Endometrial microvascular endothelial cells (primary cell): ENCODE measurements around the gene INTS7. TPM values are rescaled to one million over a fixed set of nuclear protein-coding genes. Genes with fewer than 3 reads are reported as not detected.
"Not testable (repeated sequence)": the region's sequence is repeated elsewhere in the genome, so short reads cannot be mapped to it uniquely, and the experiment has no call there.

ENCODE experiments used
- in situ Hi-C: cut with HindIII; loops from 2 replicates; pipeline ENCODE4 v1.10.0; 2017; ENCODE audit warnings: low sequenced_read_pairs, low pct_unique_long_range_greater_than_20kb; ENCODE audit errors: inconsistent ontology term
- total RNA-seq: library from RNA; depleted of rRNA; stranded (reverse); fragments of >200 nt; gene quantifications from one replicate; pipeline ENCODE4 v1.2.3, GENCODE V29; 2015; ENCODE audit errors: inconsistent ontology term

INTS7 gene
- total RNA-seq, 1 donor from 2014 or later = 19.4 TPM

DNA sequence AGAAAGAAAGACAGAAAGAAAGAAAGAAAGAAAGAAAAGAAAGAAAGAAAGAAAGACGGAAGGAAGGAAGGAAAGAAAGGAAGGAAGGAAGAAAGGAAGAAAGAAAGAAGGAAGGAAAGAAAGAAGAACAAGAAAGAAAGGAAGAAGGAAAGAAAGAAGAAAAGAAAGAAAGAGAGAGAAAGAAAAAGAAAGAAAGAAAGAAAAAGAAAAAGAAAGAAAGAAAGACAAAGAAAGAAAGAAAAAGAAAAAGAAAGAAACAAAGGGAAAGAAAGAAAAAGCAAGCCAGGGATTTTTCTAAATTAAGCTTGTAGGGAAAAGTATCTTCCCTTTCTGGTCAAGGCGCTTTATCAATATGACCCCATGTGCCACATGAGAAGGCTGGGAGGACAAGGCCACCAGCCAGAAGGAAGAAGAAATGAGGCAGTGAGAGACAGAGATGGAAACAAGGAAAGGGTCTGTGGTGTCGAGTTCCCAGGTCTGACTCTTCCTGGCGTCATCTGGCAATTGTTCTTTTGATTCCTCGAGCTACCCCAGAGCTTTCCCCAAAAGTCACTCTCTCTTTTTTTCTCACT, 116.4 kb downstream of the INTS7 start:
- in situ Hi-C loops = no loop called here

DNA sequence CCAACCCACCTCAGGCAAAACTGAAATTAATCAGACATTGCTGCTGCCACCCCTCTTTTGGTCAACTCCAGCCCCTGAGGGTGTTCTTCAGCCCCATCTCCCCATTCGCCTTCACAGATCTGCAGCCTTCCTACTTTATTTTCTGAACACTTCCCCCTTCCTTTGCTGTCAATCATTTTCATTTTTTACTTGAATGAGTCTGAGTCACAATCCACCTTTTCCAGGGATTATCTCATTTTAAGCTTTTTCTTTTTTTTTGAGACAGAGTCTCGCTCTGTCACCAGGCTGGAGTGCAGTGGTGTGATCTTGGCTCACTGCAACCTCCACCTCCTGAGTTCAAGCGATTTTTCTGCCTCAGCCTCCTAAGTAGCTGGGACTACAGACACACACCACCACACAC, 118.9 kb downstream of the INTS7 start:
- in situ Hi-C loops = not testable (repeated sequence)

GRCh38 chr1:211915924-211916323, 119.4 kb downstream of the INTS7 start:
- in situ Hi-C loops = no loop called here

GRCh38 chr1:211912844-211913432, 122.4 kb downstream of the INTS7 start:
- in situ Hi-C loops = no loop called here

- in situ Hi-C loops = no loop called here
Measured at GRCh38 chr1:211912038-211912437, 123.3 kb downstream of the INTS7 start.

GRCh38 chr1:211910913-211911485, 124.4 kb downstream of the INTS7 start:
- in situ Hi-C loops = no loop called here

GRCh38 chr1:211910113-211910884, 125.1 kb downstream of the INTS7 start:
- in situ Hi-C loops = no loop called here

- in situ Hi-C loops = no loop called here
Measured at GRCh38 chr1:211909395-211909794, 126.0 kb downstream of the INTS7 start.

GRCh38 chr1:211908951-211909350, 126.4 kb downstream of the INTS7 start:
- in situ Hi-C loops = no loop called here

DNA sequence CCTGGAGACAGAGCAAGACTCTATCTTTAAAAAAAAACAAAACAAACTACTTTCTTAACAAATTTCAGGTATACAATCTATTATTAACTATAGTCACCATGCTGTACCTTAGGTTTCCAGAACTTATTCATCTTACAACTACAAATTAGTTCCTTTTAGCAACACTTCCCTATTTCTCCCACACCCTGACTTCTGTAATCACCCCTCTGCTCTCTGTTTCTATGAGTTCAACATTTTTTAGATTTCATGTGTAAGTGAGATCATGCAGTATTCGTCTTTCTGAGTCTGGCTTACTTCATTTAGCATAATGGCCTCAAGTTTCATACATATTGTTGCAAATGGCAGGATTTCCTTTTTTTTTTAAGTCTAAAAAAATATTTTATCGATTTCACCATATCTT, 126.9 kb downstream of the INTS7 start:
- in situ Hi-C loops = no loop called here

GRCh38 chr1:211903490-211904245, 131.7 kb downstream of the INTS7 start:
- in situ Hi-C loops = no loop called here

- in situ Hi-C loops = no loop called here
Measured at GRCh38 chr1:211902624-211903291, 132.6 kb downstream of the INTS7 start.

DNA sequence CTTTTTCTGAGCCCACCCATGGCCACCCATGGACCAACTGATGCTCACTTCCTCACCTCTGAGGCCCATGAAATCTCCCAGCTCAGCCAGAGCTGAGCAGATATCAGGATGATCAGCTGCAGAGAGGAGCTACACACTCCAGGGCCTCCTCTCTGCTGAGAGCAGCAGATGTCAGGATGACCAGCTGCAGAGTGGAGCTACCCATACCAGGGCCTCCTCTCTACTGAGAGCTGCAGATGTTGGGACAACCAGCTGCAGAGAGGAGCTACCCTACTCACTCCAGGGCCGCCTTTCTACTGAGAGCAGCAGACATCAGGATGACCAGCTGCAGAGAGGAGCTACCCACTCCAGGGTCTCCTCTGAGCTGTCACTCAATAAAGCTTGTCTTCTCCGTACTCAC, 133.4 kb downstream of the INTS7 start:
- in situ Hi-C loops = no loop called here

GRCh38 chr1:211900441-211900840, 134.9 kb downstream of the INTS7 start:
- in situ Hi-C loops = no loop called here

- in situ Hi-C loops = no loop called here
Measured at GRCh38 chr1:211896958-211897357, 138.4 kb downstream of the INTS7 start.

- in situ Hi-C loops = no loop called here
Measured at GRCh38 chr1:211895126-211895759, 140.1 kb downstream of the INTS7 start.

GRCh38 chr1:211894312-211894711, 141.0 kb downstream of the INTS7 start:
- in situ Hi-C loops = no loop called here

GRCh38 chr1:211893260-211893659, 142.1 kb downstream of the INTS7 start:
- in situ Hi-C loops = no loop called here
